Brain pericyte (primary cell): ENCODE results near the gene SETBP1.
"Not testable (repeated sequence)": the region's sequence is repeated elsewhere in the genome, so short reads cannot be mapped to it uniquely, and the experiment has no call there.

Source experiments
- DNase-seq: peaks from one replicate; pipeline ENCODE4 v3.0.0-alpha.2; 2012; ENCODE audit warnings: low read depth, low spot score

The SETBP1 gene

GRCh38 chr18:44790860-44791259, 110.2 kb downstream of the SETBP1 start:
- no peak for DNase-seq

DNA sequence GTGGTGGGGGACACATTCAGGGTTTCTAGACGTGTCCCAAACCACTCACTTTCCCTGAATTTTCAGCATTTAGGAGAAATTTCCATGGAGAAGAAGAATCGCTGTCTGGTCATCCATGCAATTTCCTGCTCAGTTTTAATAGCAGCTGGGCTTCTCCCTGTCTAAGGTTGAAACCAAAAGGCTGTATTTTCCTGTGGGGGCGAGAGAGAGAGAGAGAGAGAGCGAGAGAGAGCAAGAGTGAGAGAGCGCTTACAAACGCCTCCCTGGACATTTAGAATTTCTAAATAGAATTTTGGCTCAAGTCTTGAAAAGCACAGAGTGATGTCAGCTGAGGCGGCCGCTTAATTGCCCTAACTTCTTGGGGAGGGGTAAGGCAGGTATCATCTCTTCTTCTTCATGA, 110.8 kb downstream of the SETBP1 start:
- DNase-seq, result no peak

DNA sequence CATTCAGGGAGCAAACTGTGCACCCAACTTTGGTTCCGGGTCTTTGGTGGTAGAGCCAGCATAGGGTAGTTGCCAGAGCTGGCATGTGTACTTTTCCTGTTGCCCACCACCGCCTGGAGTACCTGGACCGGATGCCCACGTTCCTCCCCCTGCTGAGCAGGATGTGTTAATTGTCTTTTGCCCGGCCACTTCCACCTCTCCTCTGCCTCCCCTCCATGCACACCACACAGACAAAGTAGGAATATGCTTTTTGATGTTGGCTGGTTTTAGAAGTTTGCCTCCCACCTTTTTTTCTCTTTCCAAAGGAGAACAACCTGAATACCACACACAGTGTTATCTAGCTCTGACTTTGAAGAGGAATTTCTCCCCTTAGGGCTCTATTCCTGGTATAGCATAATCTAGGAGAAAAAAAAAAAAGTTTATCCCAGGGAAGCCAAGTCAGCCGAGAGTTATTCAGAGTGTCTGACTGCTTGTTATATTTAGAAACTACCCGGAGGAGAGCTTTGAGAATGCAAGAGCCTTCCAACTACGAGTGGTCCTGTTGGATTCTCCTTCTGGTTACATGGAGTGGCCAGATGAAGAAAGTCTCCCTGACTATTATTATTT, 111.9 kb downstream of the SETBP1 start:
- DNase-seq, result no peak

GRCh38 chr18:44793194-44793593, 112.5 kb downstream of the SETBP1 start:
- no peak for DNase-seq

GRCh38 chr18:44793685-44794084, 113.0 kb downstream of the SETBP1 start:
- DNase-seq, result no peak

GRCh38 chr18:44795241-44795640, 114.6 kb downstream of the SETBP1 start:
- DNase-seq, result no peak

GRCh38 chr18:44796429-44797428, 116.0 kb downstream of the SETBP1 start:
- no peak for DNase-seq

GRCh38 chr18:44798433-44799048, 117.9 kb downstream of the SETBP1 start:
- DNase-seq, result no peak

DNA sequence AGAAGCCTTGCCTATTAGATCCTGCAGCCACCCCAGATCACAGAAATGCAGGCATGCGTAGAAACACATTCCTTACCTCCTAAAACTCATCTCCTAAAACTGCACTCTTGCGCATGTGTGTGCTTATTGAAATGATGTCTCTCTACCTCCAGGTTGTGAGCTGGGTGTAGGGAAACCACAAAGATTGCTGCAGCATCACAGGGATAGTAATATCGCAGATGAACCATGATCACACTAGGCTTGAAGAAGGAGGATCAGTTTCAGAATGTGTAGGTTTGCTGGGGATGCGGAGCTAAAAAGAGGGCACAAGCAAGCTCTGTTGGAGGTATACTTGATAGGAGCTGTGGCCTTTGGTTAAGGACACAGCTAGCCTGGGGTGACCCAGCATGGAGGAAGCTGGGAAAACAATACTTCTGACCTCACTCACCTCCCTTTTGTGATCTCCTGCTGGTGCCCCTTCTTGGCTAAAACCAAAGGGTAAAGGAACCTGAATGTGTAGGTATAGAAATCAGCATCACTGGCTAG, 118.8 kb downstream of the SETBP1 start:
- no peak for DNase-seq

- DNase-seq, result no peak
Measured at GRCh38 chr18:44799907-44800421, 119.3 kb downstream of the SETBP1 start.

GRCh38 chr18:44800766-44801165, 120.1 kb downstream of the SETBP1 start:
- DNase-seq, result not testable (repeated sequence)

DNA sequence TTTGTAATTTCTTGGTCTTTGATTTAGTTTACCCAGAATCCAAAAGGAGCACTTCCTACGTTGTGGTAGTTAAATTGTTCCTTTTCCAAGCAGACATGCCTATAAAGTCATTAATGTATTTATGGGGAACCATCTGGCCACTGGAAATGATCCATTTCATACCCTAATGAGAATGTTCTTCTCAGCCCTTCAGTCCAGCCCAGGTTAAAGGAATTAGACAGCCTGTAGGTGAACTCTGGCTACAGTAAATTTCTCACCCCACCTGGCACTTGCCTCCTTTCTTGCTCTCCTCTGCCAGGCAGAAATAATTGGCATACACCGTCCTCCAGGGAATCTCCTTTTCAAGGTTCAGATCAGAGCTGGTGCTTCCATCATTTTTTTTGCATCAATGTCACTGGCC, 121.1 kb downstream of the SETBP1 start:
- no peak for DNase-seq

DNA sequence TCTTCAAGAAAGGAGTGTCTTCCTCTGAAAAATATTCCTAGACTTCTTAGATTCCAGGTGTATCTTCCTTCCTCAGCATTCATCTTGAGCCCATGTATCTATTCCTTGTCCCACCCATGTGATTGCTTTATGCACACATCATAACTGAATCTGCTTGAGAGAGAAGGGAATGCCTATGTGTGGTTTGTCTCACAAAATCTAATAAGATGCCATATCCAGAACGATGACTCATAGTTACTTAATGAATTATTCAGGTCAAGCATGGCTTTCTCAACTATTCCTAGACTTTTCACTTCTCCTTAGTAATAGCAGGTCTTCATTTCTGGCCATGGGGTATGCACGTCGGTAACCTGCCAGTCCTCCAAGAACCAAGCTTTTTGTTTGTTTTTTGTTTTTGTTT, 121.8 kb downstream of the SETBP1 start:
- no peak for DNase-seq

DNA sequence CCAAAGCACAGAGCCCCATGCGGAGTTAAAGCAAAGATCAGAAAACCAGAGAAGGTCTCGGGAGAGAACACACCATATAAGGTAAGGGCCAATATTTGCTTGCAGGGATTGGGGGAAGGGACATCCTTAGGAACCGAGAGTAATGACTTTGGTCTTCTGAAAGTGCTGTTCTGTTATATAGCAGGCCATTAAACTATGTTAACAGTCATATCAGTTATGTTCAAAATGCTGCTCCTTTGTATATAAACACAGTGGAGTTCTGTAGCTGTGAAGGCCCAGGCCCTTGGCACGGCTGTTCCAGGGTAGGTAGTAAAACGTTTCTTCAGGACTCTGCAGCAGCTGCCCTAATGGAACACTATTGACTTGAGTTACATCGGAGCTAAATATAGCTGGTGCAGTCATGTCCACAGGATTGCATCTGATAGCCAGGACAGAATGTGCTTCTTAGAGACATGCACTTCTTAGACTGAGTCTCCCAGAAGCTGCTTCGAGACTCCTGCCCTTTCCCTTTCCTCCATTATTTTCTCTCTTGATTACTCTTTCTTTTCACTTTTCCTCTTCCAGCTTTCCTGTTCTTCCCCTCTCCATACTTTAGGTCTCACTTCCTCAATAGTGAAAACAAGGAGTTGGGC, 122.4 kb downstream of the SETBP1 start:
- DNase-seq, result peak; percentile 41

DNA sequence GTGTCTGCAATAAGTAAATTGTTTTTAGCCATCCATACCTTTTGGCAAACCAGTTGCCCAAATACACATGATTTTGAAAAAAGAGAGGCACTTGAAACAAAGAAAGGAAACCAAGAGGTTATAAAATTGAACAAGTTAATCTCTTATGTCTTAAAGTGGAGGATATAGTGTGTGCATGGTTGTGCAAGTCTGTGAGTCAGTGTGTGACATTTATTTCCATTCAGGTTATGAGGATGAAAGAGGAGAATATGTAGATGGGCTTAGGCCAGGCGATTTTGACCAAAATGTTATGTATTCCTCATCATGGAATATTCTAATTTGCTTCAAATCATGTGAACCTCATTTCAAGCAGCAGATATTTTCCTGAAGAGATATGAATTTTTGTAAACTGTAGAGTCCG, 123.3 kb downstream of the SETBP1 start:
- no peak for DNase-seq

- no peak for DNase-seq
Measured at GRCh38 chr18:44805176-44805575, 124.5 kb downstream of the SETBP1 start.

DNA sequence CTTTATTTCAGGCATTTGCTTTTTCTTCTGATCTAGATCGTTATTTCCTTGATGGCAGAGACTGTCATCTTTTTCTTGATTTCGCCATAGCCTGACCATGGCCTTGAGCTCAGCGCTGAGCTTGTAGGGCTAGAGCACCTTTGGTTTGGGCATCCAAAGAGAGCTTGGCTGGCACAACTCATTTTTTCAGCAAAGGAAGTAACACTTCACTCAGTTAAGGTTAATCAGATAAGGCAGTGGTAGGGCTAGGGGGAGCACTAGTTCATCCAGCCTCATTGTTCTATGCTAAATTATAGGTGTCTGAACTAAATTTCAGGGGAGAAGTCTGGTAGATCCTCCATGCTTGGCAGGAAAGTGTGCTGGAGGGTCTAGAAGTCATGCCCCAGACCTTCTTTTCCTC, 125.0 kb downstream of the SETBP1 start:
- DNase-seq, result no peak

GRCh38 chr18:44807766-44808165, 127.1 kb downstream of the SETBP1 start:
- no peak for DNase-seq

GRCh38 chr18:44811572-44812125, 131.0 kb downstream of the SETBP1 start:
- DNase-seq, result no peak

DNA sequence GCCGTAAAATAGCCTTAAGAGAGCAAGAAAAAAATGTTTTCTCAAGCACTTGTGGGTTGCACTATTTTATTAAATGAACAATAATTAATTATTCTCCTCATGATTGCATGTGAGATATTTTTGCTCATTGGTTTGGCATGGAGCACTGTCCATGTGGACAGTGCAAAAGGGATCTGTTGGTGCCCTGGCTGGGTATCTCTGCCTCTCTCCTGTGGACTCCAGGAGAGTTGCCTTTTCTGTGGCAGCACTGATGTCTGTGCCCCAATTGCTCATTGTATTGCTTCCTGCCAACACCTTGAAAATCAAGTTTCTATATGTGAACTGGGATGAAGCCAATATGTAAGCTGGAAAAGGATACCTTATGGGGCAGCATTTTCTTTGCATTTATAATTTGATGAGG, 131.7 kb downstream of the SETBP1 start:
- no peak for DNase-seq

DNA sequence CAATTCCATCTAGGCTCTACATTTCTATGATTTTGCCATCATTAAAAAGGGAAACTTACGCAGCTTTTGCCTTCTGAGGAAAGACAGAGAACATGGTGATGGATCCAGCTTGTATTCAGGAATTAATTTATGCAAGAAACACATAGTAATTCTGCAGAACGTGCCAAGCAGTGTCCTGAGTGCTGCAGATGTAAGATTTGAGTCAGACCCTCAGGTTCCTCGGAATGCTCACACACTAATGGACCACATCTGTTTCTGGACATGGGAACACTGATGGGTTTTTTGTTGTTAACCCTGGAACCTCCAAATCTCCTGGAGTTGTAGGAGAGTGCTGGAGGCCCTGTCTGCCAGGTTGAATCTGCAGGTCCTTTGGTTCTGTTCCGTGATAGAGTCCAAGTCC, 132.9 kb downstream of the SETBP1 start:
- no peak for DNase-seq
